Measurements from ENCODE around the gene TECPR2. TPM values are rescaled to one million over a fixed set of nuclear protein-coding genes. Genes with fewer than 3 reads are reported as not detected.
A peak's percentile ranks its signal among the peaks of the same experiment; 100 is the strongest.
"Not testable (repeated sequence)": the region's sequence is repeated elsewhere in the genome, so short reads cannot be mapped to it uniquely, and the experiment has no call there.

TECPR2 gene, protein sequence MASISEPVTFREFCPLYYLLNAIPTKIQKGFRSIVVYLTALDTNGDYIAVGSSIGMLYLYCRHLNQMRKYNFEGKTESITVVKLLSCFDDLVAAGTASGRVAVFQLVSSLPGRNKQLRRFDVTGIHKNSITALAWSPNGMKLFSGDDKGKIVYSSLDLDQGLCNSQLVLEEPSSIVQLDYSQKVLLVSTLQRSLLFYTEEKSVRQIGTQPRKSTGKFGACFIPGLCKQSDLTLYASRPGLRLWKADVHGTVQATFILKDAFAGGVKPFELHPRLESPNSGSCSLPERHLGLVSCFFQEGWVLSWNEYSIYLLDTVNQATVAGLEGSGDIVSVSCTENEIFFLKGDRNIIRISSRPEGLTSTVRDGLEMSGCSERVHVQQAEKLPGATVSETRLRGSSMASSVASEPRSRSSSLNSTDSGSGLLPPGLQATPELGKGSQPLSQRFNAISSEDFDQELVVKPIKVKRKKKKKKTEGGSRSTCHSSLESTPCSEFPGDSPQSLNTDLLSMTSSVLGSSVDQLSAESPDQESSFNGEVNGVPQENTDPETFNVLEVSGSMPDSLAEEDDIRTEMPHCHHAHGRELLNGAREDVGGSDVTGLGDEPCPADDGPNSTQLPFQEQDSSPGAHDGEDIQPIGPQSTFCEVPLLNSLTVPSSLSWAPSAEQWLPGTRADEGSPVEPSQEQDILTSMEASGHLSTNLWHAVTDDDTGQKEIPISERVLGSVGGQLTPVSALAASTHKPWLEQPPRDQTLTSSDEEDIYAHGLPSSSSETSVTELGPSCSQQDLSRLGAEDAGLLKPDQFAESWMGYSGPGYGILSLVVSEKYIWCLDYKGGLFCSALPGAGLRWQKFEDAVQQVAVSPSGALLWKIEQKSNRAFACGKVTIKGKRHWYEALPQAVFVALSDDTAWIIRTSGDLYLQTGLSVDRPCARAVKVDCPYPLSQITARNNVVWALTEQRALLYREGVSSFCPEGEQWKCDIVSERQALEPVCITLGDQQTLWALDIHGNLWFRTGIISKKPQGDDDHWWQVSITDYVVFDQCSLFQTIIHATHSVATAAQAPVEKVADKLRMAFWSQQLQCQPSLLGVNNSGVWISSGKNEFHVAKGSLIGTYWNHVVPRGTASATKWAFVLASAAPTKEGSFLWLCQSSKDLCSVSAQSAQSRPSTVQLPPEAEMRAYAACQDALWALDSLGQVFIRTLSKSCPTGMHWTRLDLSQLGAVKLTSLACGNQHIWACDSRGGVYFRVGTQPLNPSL (N-terminal part only)
- polyA plus RNA-seq (2013, experiment 1 of 2; ENCODE audit: insufficient read length) = 13.7 TPM
- 11.0 TPM for polyA plus RNA-seq (2013, experiment 2 of 2; ENCODE audit: insufficient read length)

DNA sequence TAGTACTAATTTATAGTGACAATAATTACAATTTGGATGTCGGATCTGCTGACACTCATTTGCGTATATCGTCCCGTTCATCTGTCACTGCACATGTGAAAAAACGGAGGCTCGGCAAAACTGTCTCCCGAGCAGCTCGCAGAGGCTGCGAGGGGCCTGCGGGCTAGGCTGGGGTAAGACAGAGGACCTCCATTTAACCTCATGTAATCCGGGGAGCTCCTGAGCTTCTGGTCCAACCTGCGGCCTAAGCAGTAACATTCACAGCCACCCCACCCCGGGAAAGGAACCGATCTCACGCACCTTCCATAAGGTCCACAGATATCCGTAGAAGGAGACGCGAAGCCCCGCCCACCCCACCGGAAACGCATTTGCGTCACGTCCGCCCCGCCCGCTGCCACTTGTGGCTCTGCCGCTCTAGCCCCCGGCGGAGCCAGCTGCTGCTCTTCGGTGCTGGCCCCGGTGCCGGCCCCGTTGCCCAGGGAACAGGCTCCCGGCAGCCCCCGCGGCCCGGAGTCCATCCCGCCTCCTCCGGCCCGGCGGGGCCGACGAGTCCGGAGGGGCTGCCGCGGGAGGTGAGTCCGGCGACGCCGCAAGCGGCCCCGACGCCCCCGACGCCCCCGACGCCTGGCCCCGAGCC is at the start of gene TECPR2, which contains the start of gene CINP:
TSS of gene TECPR2 (plus strand) at position 397 of the 637 bp plus-strand sequence. CDS start 13,781 bp downstream, outside the sequence.
TSS of gene CINP (minus strand) at position 346 of the 637 bp plus-strand sequence. CDS start at position 307, 39 bp downstream.
- DNase-seq = peak; percentile 95

DNA sequence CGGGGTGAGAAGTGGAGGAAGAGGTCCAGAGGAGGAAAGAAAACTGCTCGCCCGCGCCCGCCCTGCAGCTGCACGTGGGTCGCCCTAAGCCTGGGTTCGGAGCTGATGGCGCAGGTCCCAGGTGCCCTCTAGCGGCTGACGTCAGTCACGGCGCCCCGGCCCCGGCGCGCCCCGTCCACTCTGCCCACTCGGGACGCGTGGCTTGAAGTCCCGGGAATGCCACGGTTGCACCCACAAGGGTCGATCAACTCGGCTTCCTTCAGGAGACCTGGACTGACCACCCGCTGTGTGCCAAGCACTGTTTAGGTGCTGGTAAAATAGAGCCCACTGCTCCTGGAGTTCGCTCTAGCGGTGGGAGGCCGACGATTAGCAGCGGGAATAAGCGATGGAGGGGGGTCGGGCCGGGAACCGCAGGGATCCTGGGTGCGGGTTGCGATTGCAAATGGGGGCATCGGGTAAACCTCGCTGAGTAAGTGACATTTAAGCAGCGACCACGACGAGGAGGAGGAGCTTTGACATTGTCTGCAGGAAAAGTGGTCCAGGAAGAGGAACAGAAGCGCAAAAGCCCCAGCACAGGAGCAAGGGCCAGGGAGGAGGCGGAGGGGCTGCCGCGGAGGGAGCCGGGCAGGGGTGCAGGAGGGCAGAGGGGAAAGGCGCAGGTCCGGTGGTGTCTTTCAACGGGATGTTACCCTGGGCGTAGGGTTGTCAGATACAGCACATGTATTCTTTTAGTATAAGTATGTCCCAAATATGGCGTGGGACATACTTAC is 48.3 kb upstream of the TECPR2 start:
- DNase-seq = peak; percentile 75

DNA sequence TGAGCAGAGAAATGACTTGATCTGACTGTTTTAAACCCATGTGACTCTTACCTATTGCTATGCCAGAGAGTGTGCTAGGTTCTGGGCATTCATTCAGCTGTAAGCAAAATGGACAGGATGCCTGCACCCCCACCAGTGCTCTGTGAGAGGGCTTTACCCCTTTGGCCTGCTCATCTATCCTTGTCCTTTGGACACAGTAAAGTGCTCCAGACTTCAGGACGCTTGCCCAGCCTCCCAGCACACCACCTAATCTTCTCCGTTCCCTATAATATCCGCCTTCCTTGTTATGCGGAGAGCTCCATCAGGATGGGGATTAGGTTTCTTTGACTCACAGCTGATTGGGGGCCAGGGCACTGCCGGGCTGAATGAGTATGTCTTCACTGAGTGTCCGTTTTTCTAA is 47.6 kb upstream of the TECPR2 start:
- DNase-seq = no peak

DNA sequence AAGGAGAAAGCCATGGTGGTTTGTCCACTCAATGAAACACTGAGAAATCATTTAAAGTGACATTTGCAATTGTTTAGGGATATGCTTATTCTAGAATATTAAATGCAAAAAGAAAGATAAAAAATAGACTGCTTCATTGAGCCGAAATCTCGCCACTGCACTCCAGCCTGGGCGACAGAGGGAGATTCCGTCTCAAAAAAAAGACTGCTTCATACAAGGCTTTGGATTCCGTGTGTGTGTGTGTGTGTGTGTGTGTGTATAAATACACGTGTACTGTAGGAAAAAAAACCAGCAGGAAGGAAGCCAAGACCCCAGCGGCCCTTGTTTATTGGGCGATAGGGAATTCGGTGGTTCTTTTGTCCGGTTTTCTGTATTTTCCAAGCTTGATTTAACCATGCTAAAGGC is 46.4 kb upstream of the TECPR2 start:
- DNase-seq = peak; percentile 82

DNA sequence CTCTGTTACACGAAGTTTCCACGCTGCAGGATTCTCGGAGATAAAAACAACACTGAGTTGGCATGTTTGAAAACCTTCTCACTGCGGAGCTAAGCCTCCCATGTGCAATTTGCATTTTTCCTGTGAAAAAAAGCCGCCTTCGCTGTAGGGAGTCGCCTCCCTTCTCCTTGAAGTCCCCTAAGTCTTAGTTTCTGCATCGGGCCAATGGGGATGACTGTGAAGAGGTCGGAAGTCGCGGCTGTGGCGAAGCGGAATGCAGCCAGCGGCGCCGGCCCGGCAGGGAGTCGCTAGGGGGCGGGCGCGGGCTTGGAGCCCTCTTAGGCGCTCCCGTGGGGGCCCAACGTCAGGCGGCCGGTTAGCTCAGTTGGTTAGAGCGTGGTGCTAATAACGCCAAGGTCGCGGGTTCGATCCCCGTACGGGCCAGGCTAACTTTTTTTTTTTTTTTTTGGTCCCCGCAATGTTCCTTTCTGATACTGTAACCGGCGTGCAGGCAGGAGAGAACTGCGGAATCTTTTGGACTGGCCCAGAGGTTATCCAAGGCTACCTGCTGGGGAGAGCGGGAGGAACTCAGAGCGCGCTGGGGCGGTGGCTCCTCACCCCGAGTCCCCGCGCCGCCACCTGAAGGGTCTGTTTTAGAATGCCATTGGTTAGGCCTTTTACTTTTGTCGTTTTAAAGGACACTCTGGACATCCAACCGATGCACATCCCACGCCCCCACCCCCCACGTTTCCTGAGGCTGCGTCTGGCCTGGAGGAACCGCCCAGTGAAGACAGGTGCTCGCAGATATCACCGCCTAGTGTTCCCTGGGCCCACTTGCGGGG is 45.8 kb upstream of the TECPR2 start:
- DNase-seq = peak; percentile 95

DNA sequence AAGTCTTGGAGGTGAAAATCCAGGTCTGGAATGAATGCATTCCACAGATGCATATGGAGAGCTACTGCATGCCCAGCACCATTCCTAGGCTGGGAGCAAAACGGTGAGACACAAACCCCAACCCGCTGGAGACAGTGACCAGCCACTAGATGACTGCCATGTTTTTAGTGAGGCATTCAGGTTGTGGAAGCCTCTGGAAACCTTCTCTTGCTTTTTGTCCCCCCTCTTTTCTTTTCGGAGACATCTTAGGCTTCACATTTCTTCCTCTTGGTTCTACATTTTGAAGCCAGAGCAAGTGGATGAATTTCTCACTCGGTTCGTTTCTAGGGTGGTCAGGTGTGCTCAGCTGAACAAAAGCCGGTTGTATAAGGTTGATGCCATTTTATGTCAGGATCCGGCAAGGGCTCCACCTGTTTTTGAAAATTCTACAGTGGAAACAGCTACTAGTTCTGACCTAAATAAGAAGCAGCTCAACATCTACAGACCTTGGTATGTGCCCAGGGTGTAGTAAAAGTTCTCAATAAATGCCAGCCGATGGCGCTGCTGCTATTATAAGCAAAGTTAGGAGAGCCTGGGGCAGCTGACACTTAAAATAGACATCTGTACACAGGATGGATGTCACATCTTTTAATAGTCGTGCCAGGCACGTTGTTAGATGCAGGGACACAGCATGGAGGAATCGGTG is 45.0 kb upstream of the TECPR2 start:
- no peak for DNase-seq

DNA sequence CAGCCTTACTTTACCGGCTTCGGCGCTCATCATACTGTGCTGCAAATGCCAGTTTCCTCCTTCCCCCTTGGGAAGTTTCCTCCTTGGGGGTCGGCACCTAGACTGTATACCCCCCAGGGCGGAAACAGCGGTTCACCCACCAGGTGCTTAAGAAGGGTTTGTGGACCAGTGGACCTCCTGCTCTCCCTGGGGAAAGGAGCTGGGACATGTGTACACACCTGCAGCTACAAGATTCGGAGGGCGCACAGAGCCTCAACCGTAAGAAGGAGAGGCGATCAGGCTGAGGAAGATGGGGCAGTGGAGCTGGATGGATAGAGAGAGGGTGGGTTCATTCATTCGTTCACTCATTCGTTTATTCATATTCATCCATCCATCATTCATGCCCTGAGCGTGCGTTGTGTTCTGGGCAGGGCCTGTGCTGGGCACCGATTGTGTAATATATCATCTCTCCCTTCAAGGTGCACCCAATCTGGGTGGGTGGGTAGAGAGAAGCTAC is 43.9 kb upstream of the TECPR2 start:
- no peak for DNase-seq

DNA sequence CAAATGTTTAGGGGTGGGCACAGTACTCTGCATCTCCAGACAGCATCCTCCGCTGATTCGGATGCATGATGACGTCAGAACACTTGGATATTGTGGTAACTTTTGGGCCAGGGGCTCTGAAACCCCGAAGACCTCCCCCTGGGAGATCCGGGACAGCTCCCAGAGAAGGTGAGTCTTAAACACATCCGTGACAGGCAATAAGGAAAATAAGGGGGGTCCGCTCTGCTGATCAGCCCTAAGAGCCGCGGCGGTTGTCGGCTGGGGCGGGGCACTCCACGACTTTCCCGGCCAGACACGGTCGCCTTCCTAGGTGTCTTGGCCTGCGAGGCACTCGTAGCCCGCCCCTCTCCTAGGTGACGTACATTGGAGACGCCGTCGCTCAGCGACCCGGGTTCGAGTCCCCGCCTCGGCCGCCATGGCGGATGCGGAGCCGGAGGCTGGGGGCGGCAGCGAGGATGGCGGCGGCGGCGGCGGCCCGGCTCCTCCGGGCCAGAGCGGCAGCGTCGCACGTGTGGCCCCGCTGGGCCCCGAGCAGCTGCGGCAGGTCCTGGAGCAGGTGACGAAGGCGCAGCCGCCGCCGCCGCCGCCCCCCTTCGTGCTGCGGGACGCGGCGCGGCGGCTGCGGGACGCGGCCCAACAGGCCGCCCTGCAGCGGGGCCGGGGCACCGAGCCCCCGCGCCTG is 43.2 kb upstream of the TECPR2 start, which contains the start of gene ZNF839:
TSS of gene ZNF839 (plus strand) at position 396 of the 682 bp plus-strand sequence. CDS start at position 416, 20 bp downstream.
- peak; percentile 93 for DNase-seq

DNA sequence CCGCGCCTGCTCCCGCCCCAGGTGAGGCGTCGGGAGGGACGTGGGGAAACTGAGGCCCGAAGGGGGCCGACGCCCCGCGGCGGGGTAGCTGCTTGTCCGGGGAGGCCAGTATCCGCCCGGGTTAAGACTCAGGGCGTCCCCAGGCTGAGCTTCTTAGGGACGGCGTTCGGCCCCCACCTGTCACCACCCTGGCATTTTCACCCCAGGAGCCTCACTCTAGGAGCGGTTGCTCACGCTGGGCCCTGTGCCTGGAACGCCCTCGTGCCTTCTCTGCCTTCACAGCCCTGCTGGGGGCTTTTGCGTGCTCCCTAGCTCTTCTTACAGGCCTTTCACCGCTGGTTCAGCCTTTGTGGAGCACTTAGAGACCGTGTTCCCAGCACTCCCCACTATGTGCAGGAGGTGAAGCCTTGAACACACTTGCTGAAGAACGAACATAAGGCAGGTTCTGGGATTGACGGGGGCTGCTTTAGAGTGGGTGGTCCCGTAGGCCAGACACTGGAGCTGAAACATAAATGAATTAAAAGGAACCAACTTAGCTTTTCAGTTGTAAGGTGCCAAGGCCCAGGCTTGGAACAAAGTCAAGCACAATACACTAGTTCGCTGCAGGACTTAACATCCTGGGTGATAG is 42.6 kb upstream of the TECPR2 start:
- peak; percentile 45 for DNase-seq

DNA sequence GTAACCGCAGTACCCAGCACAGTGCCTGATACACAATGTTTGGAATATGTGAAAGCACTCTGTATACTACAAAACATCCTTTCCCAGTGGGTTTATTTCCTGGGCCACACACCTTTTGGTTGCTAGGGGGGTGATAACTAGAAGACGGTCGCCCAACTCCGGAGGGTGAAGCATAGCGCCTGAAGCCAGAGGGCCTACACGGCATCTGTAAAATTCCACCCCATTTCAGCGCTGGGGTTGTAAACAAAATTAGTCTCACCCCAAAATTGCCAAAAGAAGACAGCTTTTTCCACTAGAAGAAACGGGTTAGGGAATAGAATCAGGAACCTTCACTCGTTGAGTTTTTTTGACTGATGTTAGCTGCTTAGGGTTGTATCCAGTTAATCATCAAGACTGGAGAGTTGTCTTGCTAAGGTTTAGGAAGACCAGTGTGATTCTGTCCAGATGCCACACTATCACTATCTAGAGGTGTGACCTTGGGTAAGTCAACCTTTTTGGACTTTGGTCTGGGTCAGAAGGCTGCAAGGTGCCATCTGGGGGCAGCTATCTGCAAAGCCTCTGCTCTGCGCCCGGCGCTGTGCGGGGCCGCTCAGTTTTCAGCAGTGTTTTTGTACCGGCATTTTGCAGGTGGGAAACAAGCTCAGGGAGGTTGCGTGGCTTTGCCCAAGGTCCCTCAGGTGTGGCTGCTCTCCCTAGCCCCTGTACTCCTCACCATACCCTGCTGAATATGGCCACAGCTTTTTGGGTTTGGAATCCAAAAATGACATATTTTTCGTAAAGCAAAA is 41.9 kb upstream of the TECPR2 start:
- no peak for DNase-seq

DNA sequence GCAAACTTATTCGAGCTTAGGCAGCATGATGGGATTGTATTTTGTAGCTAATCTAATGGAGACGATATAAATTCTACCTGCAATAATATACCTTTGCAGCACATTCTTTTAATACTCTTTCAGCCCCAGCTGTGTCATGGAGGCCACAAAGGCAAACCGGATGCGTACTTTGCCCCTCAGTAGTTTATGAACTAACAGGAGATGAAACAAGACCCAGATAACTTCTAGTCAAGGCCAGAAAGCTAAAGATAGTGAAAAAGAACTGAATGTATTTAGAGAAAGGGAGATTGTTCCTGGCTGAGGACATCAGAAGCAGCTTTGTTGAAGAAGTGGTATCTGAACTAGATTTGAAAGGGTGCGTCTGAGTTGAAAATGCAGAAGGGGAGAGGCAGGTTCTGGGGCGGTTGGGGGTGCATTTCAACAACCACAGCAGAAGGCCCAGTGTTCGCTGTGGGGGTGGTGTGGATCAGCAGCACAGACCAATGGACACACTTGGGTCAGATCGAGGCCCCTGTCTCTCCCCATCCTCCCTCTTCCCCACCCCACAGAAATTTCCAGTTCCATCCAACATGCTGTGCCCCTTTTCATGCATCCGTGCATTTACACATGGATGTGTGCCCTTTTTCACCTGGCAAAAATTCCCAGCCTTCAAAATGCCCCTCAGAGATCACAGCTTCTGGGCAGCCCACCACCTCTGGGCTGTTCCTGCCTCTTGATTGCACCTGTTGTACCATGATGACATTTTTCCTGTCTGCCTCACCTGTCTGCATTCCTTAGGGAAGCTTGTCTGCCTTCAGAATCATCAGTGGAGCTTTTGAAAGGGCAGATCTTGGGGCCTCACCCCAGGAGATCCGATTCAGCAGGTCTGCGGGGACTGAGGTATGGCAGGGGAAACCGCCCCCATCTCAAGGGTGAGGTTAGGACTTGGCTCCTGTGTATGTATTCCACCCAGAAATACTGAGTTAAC is 41.0 kb upstream of the TECPR2 start:
- DNase-seq = no peak

DNA sequence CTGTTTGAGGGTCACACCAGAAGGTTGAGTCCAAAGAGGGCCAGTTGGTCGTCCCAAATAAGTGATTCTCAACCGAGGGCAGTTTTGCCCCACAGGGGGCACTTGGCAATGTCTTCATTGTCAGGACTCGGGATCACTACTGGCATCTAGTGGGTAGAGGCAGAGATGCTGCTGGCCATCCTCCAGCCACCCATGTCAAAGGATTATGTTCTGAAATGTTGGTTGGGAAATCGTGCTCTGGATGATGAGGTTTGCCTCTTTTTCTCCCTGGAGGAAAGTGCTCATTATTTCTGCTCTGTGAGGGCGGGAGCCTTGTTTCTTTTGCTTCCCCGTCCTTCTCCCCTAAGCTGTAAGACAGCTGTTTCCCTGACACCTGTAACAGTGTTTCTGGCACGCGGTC is 39.6 kb upstream of the TECPR2 start:
- peak; percentile 87 for DNase-seq

DNA sequence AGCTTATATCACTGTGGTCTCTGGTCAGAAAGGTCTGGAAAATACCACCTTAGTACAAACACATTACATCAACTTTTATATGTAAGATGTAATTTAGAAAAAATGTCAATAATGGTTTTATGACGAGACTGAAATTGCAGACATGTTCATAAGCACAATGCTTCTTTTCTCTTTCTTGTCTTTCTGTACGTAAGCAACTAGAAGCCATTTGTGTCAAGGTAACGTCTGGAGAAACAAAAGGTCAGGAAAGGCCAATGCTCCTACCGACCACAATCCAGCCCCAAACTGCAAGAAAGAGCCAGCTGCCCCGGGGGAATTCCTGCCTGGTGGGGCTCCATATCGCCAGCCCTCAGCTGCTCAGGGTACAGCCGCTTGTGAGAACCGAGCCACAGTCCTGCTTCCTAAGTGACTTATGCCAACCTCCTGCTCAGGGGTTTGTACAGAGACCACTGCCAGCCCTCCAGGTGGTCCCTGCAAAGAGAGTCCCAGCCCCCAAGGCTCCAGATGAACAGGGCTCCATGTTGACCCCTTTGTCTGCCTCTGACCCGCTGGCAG is 36.9 kb upstream of the TECPR2 start:
- no peak for DNase-seq

DNA sequence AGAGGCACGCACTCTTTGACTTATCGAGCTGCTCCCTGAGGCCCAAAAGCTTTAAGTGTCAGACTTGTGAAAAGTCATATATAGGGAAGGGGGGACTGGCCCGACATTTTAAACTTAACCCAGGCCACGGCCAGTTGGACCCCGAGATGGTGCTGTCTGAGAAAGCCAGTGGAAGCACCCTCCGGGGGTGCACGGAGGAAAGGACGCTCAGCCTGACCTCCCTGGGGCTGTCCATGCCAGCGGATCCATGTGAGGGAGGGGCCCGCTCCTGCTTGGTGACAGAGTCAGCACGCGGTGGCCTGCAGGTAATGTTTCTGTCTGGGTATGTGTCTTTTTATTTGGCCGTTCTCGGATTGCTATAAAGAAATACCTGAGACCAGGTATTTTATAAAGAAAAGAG is 36.2 kb upstream of the TECPR2 start:
- no peak for DNase-seq

DNA sequence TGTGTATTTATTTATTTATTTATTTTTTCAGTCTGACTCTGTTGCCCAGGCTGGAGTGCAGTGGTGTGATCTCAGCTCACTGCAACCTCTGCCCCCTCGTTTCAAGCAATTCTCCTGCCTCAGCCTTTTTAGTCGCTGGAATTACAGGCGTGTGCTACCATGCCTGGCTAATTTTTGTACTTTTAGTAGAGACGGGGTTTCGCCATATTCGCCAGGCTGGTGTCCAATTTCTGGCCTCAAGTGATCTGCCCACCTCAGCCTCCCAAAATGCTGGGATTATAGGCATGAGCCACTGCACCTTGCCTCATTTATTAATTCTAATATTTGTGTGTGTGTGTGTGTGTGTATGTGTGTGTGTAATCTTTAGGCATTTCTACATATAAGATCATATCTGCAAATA is 33.4 kb upstream of the TECPR2 start:
- DNase-seq = not testable (repeated sequence)

DNA sequence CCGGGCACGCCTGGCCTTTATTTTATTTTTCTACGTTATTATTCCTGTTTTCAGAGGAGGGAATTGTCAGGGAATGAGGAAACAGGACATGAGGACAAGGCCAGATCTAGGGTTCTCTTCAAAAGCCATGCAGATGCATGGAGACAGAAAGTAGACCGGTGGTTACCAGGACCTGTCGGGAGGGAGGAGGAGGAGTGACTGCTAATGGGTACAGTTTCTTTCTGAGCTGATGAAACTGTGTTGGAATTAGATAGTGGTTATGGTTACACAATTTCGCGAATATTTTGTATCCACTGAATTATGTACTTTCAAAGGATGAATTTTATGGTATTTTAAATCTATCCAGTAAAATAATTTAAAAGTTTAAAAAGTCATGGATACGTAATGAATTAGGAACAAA is 31.9 kb upstream of the TECPR2 start:
- DNase-seq = no peak

Measured in fibroblast of skin of scalp (primary cell).